Measurements from ENCODE around the gene RNF34. TPM values are rescaled to one million over a fixed set of nuclear protein-coding genes. Genes with fewer than 3 reads are reported as not detected.
A peak's percentile ranks its signal among the peaks of the same experiment; 100 is the strongest.

Gene RNF34
- total RNA-seq, 2 donors from 2014 or later: 72.6 to 74.7 TPM

GRCh38 chr12:121448771-121449315 lies 48.9 kb downstream of the RNF34 start:
- H3K9ac ChIP-seq (ENCODE audit: extremely low read depth, low read length, poor library complexity, severe bottlenecking): no peak overlapping the region
- H3K4me3 ChIP-seq (ENCODE audit: low read length): no peak overlapping the region
- peaks cover 36% of the 10 kb centered on the region for H3K36me3 Mint-ChIP-seq (ENCODE audit: low read depth)
- no peaks in the 10 kb centered on the region for H3K27me3 ChIP-seq (ENCODE audit: control insufficient read depth, insufficient read depth, low read length, poor library complexity, severe bottlenecking)
- H3K27me3 Mint-ChIP-seq (ENCODE audit: insufficient read depth): no peaks in the 10 kb centered on the region
- no peaks in the 10 kb centered on the region for H3K4me1 Mint-ChIP-seq
- no peak for DNase-seq
- H3K9me3 Mint-ChIP-seq: no peaks in the 10 kb centered on the region
- WGBS, 2 experiments (ENCODE audit: insufficient coverage in 1 of 2, insufficient read length in 1 of 2): 92 to 94% methylated on average over 11 to 16 of the region's 16 CpGs
- no peak overlapping the region for H3K27ac Mint-ChIP-seq
- no peak overlapping the region for H3K27ac ChIP-seq (ENCODE audit: low read depth, low read length)
- H3K4me3 Mint-ChIP-seq: no peak overlapping the region
- no peaks in the 10 kb centered on the region for H3K4me1 ChIP-seq (ENCODE audit: control insufficient read depth, insufficient read depth, low read length)
- peaks cover 14% of the 10 kb centered on the region for H3K36me3 ChIP-seq (ENCODE audit: control insufficient read depth, insufficient read depth, low read length)
- H3K9me3 ChIP-seq (ENCODE audit: control insufficient read depth, low read length): no peaks in the 10 kb centered on the region
- TF ChIP-seq, protein P1, sequence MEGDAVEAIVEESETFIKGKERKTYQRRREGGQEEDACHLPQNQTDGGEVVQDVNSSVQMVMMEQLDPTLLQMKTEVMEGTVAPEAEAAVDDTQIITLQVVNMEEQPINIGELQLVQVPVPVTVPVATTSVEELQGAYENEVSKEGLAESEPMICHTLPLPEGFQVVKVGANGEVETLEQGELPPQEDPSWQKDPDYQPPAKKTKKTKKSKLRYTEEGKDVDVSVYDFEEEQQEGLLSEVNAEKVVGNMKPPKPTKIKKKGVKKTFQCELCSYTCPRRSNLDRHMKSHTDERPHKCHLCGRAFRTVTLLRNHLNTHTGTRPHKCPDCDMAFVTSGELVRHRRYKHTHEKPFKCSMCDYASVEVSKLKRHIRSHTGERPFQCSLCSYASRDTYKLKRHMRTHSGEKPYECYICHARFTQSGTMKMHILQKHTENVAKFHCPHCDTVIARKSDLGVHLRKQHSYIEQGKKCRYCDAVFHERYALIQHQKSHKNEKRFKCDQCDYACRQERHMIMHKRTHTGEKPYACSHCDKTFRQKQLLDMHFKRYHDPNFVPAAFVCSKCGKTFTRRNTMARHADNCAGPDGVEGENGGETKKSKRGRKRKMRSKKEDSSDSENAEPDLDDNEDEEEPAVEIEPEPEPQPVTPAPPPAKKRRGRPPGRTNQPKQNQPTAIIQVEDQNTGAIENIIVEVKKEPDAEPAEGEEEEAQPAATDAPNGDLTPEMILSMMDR (conservative IDR thresholded peaks at IDR 0.05): no peak

- H3K4me1 Mint-ChIP-seq: peaks cover 6% of the 10 kb centered on the region
- TF ChIP-seq, protein P1 (conservative IDR thresholded peaks at IDR 0.05): no peak
- Histone ChIP-seq H3K36me3 (ENCODE audit: control insufficient read depth, insufficient read depth, low read length) (peaks cover 14% of the 10 kb centered on the region), H3K9ac (ENCODE audit: extremely low read depth, low read length, poor library complexity, severe bottlenecking) (no peak overlapping the region), H3K4me3 (ENCODE audit: low read length) (no peak overlapping the region), H3K27ac (ENCODE audit: low read depth, low read length) (no peak overlapping the region), H3K9me3 (ENCODE audit: control insufficient read depth, low read length) (no peaks in the 10 kb centered on the region), H3K27me3 (ENCODE audit: control insufficient read depth, insufficient read depth, low read length, poor library complexity, severe bottlenecking) (no peaks in the 10 kb centered on the region), H3K4me1 (ENCODE audit: control insufficient read depth, insufficient read depth, low read length) (no peaks in the 10 kb centered on the region)
- H3K4me3 Mint-ChIP-seq: no peak overlapping the region
- no peak for DNase-seq
- peaks cover 32% of the 10 kb centered on the region for H3K36me3 Mint-ChIP-seq (ENCODE audit: low read depth)
- H3K27ac Mint-ChIP-seq: no peak overlapping the region
- H3K9me3 Mint-ChIP-seq: no peaks in the 10 kb centered on the region
- H3K27me3 Mint-ChIP-seq (ENCODE audit: insufficient read depth): no peaks in the 10 kb centered on the region
- 89 to 98% methylated on average over 3 of the region's 4 CpGs for WGBS, 2 experiments (ENCODE audit: insufficient coverage in 1 of 2, insufficient read length in 1 of 2)
Measured at GRCh38 chr12:121451961-121452339, 52.0 kb downstream of the RNF34 start.

GRCh38 chr12:121452340-121452984 lies 52.5 kb downstream of the RNF34 start:
- H3K4me3 Mint-ChIP-seq: no peak overlapping the region
- peaks cover 6% of the 10 kb centered on the region for H3K4me1 Mint-ChIP-seq
- no peaks in the 10 kb centered on the region for H3K27me3 Mint-ChIP-seq (ENCODE audit: insufficient read depth)
- TF ChIP-seq, protein P1 (conservative IDR thresholded peaks at IDR 0.05): no peak
- H3K4me3 ChIP-seq (ENCODE audit: low read length): no peak overlapping the region
- no peak overlapping the region for H3K9ac ChIP-seq (ENCODE audit: extremely low read depth, low read length, poor library complexity, severe bottlenecking)
- H3K9me3 ChIP-seq (ENCODE audit: control insufficient read depth, low read length): no peaks in the 10 kb centered on the region
- no peaks in the 10 kb centered on the region for H3K27me3 ChIP-seq (ENCODE audit: control insufficient read depth, insufficient read depth, low read length, poor library complexity, severe bottlenecking)
- DNase-seq: peak; percentile 47
- WGBS, 2 experiments (ENCODE audit: insufficient coverage in 1 of 2, insufficient read length in 1 of 2): 95 to 97% methylated on average over 23 to 35 of the region's 35 CpGs
- no peaks in the 10 kb centered on the region for H3K4me1 ChIP-seq (ENCODE audit: control insufficient read depth, insufficient read depth, low read length)
- H3K36me3 ChIP-seq (ENCODE audit: control insufficient read depth, insufficient read depth, low read length): peaks cover 14% of the 10 kb centered on the region
- no peak overlapping the region for H3K27ac ChIP-seq (ENCODE audit: low read depth, low read length)
- H3K9me3 Mint-ChIP-seq: no peaks in the 10 kb centered on the region
- no peak overlapping the region for H3K27ac Mint-ChIP-seq
- peaks cover 30% of the 10 kb centered on the region for H3K36me3 Mint-ChIP-seq (ENCODE audit: low read depth)
